CD8-positive, alpha-beta memory T cell (primary cell): ENCODE measurements around the gene DBP. TPM values are rescaled to one million over a fixed set of nuclear protein-coding genes. Genes with fewer than 3 reads are reported as not detected.
A peak's percentile ranks its signal among the peaks of the same experiment; 100 is the strongest.

Experiments used
- CTCF ChIA-PET: fragments of 350-600 bp; sonication (Branson Sonifier 250); formaldehyde crosslinking; loops from one replicate; lab custom pipeline; 2021; ENCODE audit warnings: antibody characterized with exemption; lab: Charles Lee
- POLR2A ChIA-PET: fragments of 350-600 bp; sonication (Branson Sonifier 250); formaldehyde crosslinking; loops from one replicate; lab custom pipeline; 2021; ENCODE audit warnings: antibody characterized with exemption; lab: Charles Lee
- DNase-seq, 5 donors: peaks; one replicate each; pipeline versions ENCODE4 v3.0.0 to v3.0.0-alpha.2; 2020 to 2022; ENCODE audit warnings: mixed read lengths in 1 of 5
- H3K27ac ChIP-seq: one replicate; pipeline ENCODE4 v1.7.0; 2013; ENCODE audit warnings: low read depth, mild to moderate bottlenecking, low read length, moderate library complexity
- H3K27me3 ChIP-seq: 2 replicates; pipeline ENCODE4 v1.7.0; 2013; ENCODE audit warnings: low read length, mild to moderate bottlenecking; ENCODE audit not compliant: insufficient read depth, poor library complexity, severe bottlenecking
- H3K36me3 ChIP-seq: 2 replicates; pipeline ENCODE4 v1.7.0; 2013; ENCODE audit warnings: mild to moderate bottlenecking, low read length, moderate library complexity; ENCODE audit not compliant: insufficient read depth
- H3K4me1 ChIP-seq: 2 replicates; pipeline ENCODE4 v1.7.0; 2013; ENCODE audit warnings: mild to moderate bottlenecking, low read length, moderate library complexity; ENCODE audit not compliant: insufficient read depth
- H3K4me3 ChIP-seq: 2 replicates; pipeline ENCODE4 v1.7.0; 2013; ENCODE audit warnings: mild to moderate bottlenecking, low read length
- H3K9me3 ChIP-seq: 2 replicates; pipeline ENCODE4 v1.7.0; 2013; ENCODE audit warnings: mild to moderate bottlenecking, low read length
- H3K27ac Mint-ChIP-seq, 8 donors: one replicate each; pipeline ENCODE4 v1.8.0; 2020 to 2021; ENCODE audit warnings: mixed read lengths in 8 of 8, mild to moderate bottlenecking in 6 of 8, inconsistent platforms in 3 of 8, moderate library complexity in 3 of 8
- H3K27me3 Mint-ChIP-seq, 2 donors: one replicate each; pipeline ENCODE4 v1.8.0; 2020 to 2021; ENCODE audit warnings: mixed read lengths in 2 of 2, mild to moderate bottlenecking in 1 of 2, moderate library complexity in 1 of 2
- H3K36me3 Mint-ChIP-seq, 3 donors: one replicate each; pipeline ENCODE4 v1.8.0; 2020 to 2021; ENCODE audit warnings: mixed read lengths in 3 of 3, inconsistent platforms in 1 of 3, mild to moderate bottlenecking in 1 of 3
- H3K4me1 Mint-ChIP-seq, 3 donors: one replicate each; pipeline ENCODE4 v1.8.0; 2020 to 2021; ENCODE audit warnings: mixed read lengths in 3 of 3, inconsistent platforms in 1 of 3, mild to moderate bottlenecking in 1 of 3
- H3K4me3 Mint-ChIP-seq, 7 donors: one replicate each; pipeline ENCODE4 v1.8.0; 2020 to 2021; ENCODE audit warnings: mixed read lengths in 7 of 7, mild to moderate bottlenecking in 6 of 7, moderate library complexity in 4 of 7, inconsistent platforms in 2 of 7
- H3K9me3 Mint-ChIP-seq, 5 donors: one replicate each; pipeline ENCODE4 v1.8.0; 2020 to 2022; ENCODE audit warnings: mixed read lengths in 5 of 5, mild to moderate bottlenecking in 3 of 5, moderate library complexity in 2 of 5, inconsistent platforms in 1 of 5
- polyA plus RNA-seq: library from polyadenylated mRNA; unstranded; fragments of 300-500 nt; fragmentation: Illumina TruSeq; gene quantifications from one replicate; pipeline ENCODE4 v1.2.3, GENCODE V29; 2021
- total RNA-seq, 2 experiments: library from RNA; stranded (reverse); gene quantifications; one replicate each; pipeline ENCODE4 v1.2.3, GENCODE V29; 2021

Gene DBP
- total and polyA plus RNA-seq, 3 experiments from 2014 or later, result 10.9 to 84.1 (median 12.1) TPM

DNA sequence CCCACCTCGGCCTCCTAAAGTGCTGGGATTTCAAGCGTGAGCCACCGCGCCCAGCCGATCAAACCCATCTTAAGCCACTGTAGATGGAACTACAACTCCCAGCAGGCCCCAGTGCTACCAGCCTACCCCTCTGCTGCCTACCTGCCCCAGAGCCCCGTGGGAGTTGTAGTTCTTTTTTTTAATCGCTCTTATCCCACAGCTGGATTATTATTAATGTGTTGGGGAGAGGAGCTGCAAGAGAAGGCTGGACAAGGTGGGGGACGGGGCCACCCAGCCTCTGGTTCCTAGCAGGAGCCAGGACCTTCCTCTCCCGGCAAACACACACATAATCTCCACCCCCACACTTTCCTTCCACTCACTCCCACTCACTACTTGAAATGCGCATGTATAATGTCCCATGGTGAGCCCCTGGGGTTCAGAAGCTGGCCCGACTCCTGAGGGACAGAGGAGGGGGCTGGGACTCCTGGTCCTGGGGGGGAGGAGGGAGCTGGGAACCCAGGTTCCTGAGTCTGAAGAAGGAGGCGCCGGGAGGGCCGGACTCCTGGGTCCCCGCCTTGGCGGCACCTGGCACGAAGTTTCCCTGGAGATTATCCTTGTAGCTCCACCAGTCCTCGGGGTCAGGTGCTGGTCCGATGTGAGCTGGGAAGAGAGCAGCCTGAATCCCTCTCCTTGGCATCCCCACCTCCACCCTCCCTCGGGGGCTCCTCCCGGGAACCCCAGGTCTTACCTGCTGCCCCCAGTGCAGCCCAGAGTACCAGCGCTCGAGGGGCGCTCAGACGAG is 7.8 kb upstream of the DBP start:
- Histone ChIP-seq H3K4me3 (peak overlapping the region; percentile 90), H3K27ac (peak overlapping the region; percentile 52), H3K36me3 (no peaks in the 10 kb centered on the region), H3K4me1 (peaks cover 40% of the 10 kb centered on the region), H3K27me3 (no peaks in the 10 kb centered on the region), H3K9me3 (no peaks in the 10 kb centered on the region)
- no peaks in the 10 kb centered on the region for H3K9me3 Mint-ChIP-seq
- H3K4me1 Mint-ChIP-seq, result peaks cover 37 to 56% (median 40%) of the 10 kb centered on the region in 3 donors
- POLR2A ChIA-PET, result interaction anchor here (0.6 to 2.4 kb wide), 12 partner anchors 8 to 317 kb away, joined by 3 to 15 read pairs (median 4); partner anchors contain the start of gene DBP
- peak overlapping the region; percentile 85 to 95 (median 87) for H3K4me3 Mint-ChIP-seq
- peak; percentile 56 to 83 (median 69) for DNase-seq
- no peaks in the 10 kb centered on the region for H3K27me3 Mint-ChIP-seq
- H3K27ac Mint-ChIP-seq, result peak overlapping the region; percentile 60 to 97 (median 91)
- CTCF ChIA-PET, result interaction anchor here (0.7 to 3.1 kb wide), 20 partner anchors 8 to 349 kb away, joined by 3 to 34 read pairs (median 5); partner anchors contain the start of genes DBP, HSD17B14, RASIP1 and RPL18
- no peaks in the 10 kb centered on the region for H3K36me3 Mint-ChIP-seq

DNA sequence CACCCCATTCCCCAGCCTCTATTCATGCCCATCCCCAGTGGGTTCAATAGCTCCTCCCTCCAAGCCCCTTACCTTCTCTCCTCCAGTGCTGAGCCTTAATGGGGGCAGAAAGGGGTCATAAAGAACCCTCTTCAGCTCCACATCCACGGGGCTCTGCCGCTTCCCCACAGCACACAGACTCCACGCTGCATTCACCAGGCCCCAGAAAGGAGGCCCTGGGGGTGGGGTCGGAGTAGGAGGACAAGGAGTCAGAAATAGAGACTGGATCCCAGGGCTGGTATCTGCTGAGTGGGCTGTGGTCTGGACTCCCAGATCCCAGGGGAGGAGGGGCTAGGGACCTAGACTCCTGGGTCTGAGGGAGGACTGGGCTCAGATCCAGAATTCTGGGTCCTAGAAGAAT is 7.2 kb upstream of the DBP start:
- no peak for DNase-seq
- Mint-ChIP-seq H3K36me3 (no peaks in the 10 kb centered on the region), H3K4me3 (peak overlapping the region in 4 of 7 donors; percentile 23 to 92 (median 41)), H3K27ac (peak overlapping the region in 4 of 8 donors; percentile 48 to 97 (median 79)), H3K27me3 (no peaks in the 10 kb centered on the region), H3K4me1 (peaks cover 37 to 58% (median 40%) of the 10 kb centered on the region in 3 donors), H3K9me3 (no peaks in the 10 kb centered on the region)
- Histone ChIP-seq H3K4me1 (peaks cover 39% of the 10 kb centered on the region), H3K9me3 (no peaks in the 10 kb centered on the region), H3K27me3 (no peaks in the 10 kb centered on the region), H3K27ac (no peak overlapping the region), H3K4me3 (no peak overlapping the region), H3K36me3 (no peaks in the 10 kb centered on the region)
- ChIA-PET POLR2A (interaction anchor here (1.4 to 2.4 kb wide), 2 partner anchors 10 to 16 kb away, joined by 3 to 13 read pairs; no protein-coding TSS in a partner anchor), CTCF (interaction anchor here (0.6 to 3.1 kb wide), 8 partner anchors 10 to 151 kb away, joined by 3 to 34 read pairs (median 8); partner anchors contain the start of genes RPL18 and SPHK2)

DNA sequence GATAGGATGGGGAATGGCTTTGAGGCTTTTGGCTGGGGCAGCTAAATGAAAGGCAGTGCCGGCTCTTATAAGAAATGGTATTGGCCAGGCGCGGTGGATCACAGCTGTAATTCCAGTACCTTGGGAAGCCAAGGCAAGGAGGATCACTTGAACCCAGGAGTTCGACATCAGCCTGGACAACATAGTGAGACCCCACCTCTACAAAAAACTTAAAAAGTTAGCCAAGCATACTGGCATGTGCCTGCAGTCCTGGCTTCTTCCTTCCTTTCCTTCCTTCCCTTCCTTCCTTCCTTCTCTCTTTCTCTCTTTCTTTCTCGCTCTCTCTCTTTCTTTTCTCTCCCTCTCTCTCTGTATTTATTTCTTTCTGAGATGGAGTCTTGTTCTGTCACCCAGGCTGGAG is 5.7 kb upstream of the DBP start:
- H3K36me3 ChIP-seq, result no peaks in the 10 kb centered on the region
- H3K27ac Mint-ChIP-seq, result peak overlapping the region in 1 of 8 donors; percentile 26
- ChIA-PET POLR2A (no interaction called here), CTCF (interaction anchor here (2.0 kb wide), 1 partner anchor 10 kb away, joined by 4 read pairs; no protein-coding TSS in a partner anchor)
- H3K4me3 Mint-ChIP-seq, result peak overlapping the region in 1 of 7 donors; percentile 19
- H3K27ac ChIP-seq, result no peak overlapping the region
- H3K27me3 Mint-ChIP-seq, result peaks cover 0 to 2% of the 10 kb centered on the region in 2 donors
- H3K4me3 ChIP-seq, result no peak overlapping the region
- no peaks in the 10 kb centered on the region for H3K9me3 Mint-ChIP-seq
- no peak for DNase-seq
- H3K36me3 Mint-ChIP-seq, result peaks cover 0 to 2% (median 0%) of the 10 kb centered on the region in 3 donors
- no peaks in the 10 kb centered on the region for H3K27me3 ChIP-seq
- H3K9me3 ChIP-seq, result no peaks in the 10 kb centered on the region
- peaks cover 43 to 63% (median 44%) of the 10 kb centered on the region in 3 donors for H3K4me1 Mint-ChIP-seq
- H3K4me1 ChIP-seq, result peaks cover 48% of the 10 kb centered on the region

DNA sequence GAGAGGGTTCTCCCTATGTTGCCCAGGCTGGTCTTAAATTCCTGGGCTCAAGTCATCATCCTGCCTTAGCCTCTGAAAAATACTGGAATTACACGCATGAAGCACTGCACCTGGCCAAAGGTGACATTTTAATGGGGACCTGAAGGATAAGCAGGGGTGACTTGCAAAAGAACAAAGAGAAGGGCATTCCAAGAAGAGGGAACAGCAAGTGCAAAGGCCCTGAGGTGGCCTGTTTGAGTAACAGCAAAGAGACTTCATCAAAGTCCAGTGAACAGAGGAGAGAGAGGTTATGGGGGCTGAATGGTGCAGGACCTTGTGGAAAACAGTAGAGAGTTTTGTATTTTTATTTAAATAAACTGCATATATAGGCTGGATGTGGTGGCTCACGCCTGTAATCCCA is 4.7 kb upstream of the DBP start:
- ChIA-PET POLR2A (no interaction called here), CTCF (interaction anchor here (0.9 to 2.0 kb wide), 4 partner anchors 9 to 20 kb away, joined by 3 to 4 read pairs (median 4); no protein-coding TSS in a partner anchor)
- Histone ChIP-seq H3K9me3 (no peaks in the 10 kb centered on the region), H3K4me1 (peaks cover 38% of the 10 kb centered on the region), H3K27ac (no peak overlapping the region), H3K36me3 (no peaks in the 10 kb centered on the region), H3K4me3 (no peak overlapping the region), H3K27me3 (no peaks in the 10 kb centered on the region)
- peaks cover 36 to 59% (median 41%) of the 10 kb centered on the region in 3 donors for H3K4me1 Mint-ChIP-seq
- H3K27ac Mint-ChIP-seq, result no peak overlapping the region
- no peak for DNase-seq
- H3K9me3 Mint-ChIP-seq, result no peaks in the 10 kb centered on the region
- H3K36me3 Mint-ChIP-seq, result peaks cover 0 to 8% (median 0%) of the 10 kb centered on the region in 3 donors
- H3K27me3 Mint-ChIP-seq, result peaks cover 0 to 2% of the 10 kb centered on the region in 2 donors
- H3K4me3 Mint-ChIP-seq, result peak overlapping the region in 1 of 7 donors; percentile 57

DNA sequence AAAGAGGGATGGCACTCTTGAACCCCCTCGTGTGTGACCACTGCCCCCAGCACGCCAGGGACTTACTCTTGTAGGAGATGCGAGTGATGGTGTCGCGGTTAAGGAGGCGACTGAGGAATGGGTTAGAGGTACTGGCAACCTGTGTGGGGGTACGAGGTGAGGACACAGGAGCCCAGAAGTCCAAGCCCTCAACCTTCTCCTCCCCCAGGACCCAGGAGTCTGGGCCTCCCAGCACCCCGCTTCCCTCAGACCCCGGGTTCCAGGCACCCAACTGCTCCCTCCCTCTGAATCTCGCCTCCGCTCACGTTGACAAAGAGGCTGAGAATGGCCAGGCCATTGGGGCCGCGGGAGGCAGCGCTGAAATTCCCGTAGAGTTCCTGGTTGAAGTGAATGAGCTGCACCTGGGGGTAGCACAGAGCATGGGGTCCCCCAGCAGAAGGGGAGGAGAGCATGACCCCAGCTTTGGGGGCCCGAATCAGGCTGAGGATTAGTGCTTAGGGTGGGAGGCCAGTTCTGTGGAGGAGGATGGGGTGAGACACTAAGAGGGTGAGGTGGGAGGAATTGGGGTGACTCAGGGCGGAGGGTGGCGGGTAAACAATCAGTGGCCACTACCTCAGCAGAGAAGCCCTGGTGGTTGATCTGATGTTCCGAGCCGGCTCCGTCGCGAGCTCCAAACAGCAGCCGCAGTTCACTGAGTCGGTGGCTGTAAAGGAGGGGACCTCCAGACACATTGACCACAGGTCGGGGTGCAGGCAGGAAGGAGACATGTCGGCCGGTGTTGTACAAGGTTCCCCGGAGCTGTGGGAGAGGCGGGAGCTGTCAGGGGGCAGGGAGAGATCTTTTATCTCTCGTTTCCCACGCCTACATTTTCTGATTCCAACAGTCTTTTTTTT is 2.5 kb upstream of the DBP start:
- no peaks in the 10 kb centered on the region for H3K9me3 ChIP-seq
- H3K27ac ChIP-seq, result peak overlapping the region; percentile 97
- Mint-ChIP-seq H3K27ac (peak overlapping the region; percentile 35 to 99 (median 78)), H3K4me1 (peaks cover 30 to 52% (median 39%) of the 10 kb centered on the region in 3 donors), H3K36me3 (peaks cover 0 to 13% (median 0%) of the 10 kb centered on the region in 3 donors), H3K9me3 (peaks cover 0 to 1% (median 0%) of the 10 kb centered on the region in 5 donors), H3K4me3 (peak overlapping the region; percentile 32 to 89 (median 61)), H3K27me3 (peaks cover 0 to 2% of the 10 kb centered on the region in 2 donors)
- H3K27me3 ChIP-seq, result no peaks in the 10 kb centered on the region
- no peaks in the 10 kb centered on the region for H3K36me3 ChIP-seq
- peaks cover 29% of the 10 kb centered on the region for H3K4me1 ChIP-seq
- CTCF ChIA-PET, result no interaction called here
- H3K4me3 ChIP-seq, result peak overlapping the region; percentile 93
- POLR2A ChIA-PET, result interaction anchor here (0.6 to 0.7 kb wide), 3 partner anchors 13 to 860 kb away, joined by 3 to 7 read pairs (median 4); no protein-coding TSS in a partner anchor
- no peak for DNase-seq

DNA sequence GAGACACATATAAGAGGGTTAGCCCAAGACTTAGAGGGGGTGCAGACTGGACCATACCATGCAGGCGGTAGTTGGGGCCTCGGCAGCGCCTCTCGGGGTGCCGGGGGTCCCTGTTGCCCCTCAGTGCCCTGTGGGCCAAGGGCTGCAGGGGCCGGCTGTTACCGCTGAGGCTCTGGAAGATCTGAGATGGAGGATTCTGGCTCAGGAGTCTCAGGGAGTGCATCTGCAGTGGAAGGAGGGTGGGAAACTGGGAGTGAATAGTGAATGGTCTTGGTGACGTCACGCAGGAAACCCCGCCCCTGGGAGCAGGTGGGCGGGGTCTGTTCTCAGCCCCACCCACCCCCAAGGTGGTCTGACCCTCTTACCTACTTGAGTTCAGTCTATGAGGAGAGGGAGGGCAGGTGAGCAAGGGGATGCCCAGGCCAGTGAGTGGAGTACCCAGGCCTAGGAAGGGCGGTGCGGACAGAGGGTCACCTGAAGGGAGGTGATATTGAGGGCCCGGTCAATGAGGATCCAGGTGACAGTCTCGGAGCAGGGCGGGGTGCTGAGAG is 1.7 kb upstream of the DBP start:
- Mint-ChIP-seq H3K4me3 (peak overlapping the region; percentile 84 to 100 (median 98)), H3K9me3 (peaks cover 0 to 2% (median 0%) of the 10 kb centered on the region in 5 donors), H3K36me3 (peaks cover 0 to 18% (median 0%) of the 10 kb centered on the region in 3 donors), H3K4me1 (peaks cover 35 to 56% (median 39%) of the 10 kb centered on the region in 3 donors), H3K27me3 (peaks cover 0 to 2% of the 10 kb centered on the region in 2 donors), H3K27ac (peak overlapping the region; percentile 82 to 100 (median 96))
- Histone ChIP-seq H3K36me3 (no peaks in the 10 kb centered on the region), H3K4me1 (peaks cover 30% of the 10 kb centered on the region), H3K27me3 (no peaks in the 10 kb centered on the region), H3K4me3 (peak overlapping the region; percentile 93), H3K9me3 (no peaks in the 10 kb centered on the region), H3K27ac (peak overlapping the region; percentile 97)
- ChIA-PET CTCF (no interaction called here), POLR2A (interaction anchor here (0.6 kb wide), 1 partner anchor 137 kb away, joined by 3 read pairs; no protein-coding TSS in a partner anchor)
- no peak for DNase-seq
